IPS-20b (cell line): Measurements from ENCODE around the gene FKBP6.
"Not testable (repeated sequence)": the region's sequence is repeated elsewhere in the genome, so short reads cannot be mapped to it uniquely, and the experiment has no call there.

Experiments used
- H3K27ac ChIP-seq: one replicate; pipeline ENCODE4 v1.5.1; 2013; ENCODE audit warnings: low read length
- H3K27me3 ChIP-seq: 2 replicates; pipeline ENCODE4 v1.6.1; 2013; ENCODE audit warnings: mild to moderate bottlenecking, low read length, inconsistent platforms; ENCODE audit not compliant: insufficient read depth
- H3K36me3 ChIP-seq: 2 replicates; pipeline ENCODE4 v1.6.1; 2013; ENCODE audit warnings: low read depth, mild to moderate bottlenecking, inconsistent platforms, low read length, moderate library complexity; ENCODE audit not compliant: insufficient read depth
- H3K4me1 ChIP-seq: 2 replicates; pipeline ENCODE4 v1.6.1; 2013; ENCODE audit warnings: mild to moderate bottlenecking, control low read depth, inconsistent platforms, low read length, moderate library complexity; ENCODE audit not compliant: insufficient read depth
- H3K4me3 ChIP-seq: 2 replicates; pipeline ENCODE4 v1.5.1; 2013; ENCODE audit warnings: mild to moderate bottlenecking, low read length, inconsistent platforms
- H3K9ac ChIP-seq: 2 replicates; pipeline ENCODE4 v1.6.1; 2013; ENCODE audit warnings: low read depth, mild to moderate bottlenecking, inconsistent platforms, low read length, moderate library complexity
- H3K9me3 ChIP-seq: 2 replicates; pipeline ENCODE4 v1.6.1; 2013; ENCODE audit warnings: mild to moderate bottlenecking, low read depth, low read length, inconsistent platforms; ENCODE audit not compliant: insufficient read depth

FKBP6 gene

DNA sequence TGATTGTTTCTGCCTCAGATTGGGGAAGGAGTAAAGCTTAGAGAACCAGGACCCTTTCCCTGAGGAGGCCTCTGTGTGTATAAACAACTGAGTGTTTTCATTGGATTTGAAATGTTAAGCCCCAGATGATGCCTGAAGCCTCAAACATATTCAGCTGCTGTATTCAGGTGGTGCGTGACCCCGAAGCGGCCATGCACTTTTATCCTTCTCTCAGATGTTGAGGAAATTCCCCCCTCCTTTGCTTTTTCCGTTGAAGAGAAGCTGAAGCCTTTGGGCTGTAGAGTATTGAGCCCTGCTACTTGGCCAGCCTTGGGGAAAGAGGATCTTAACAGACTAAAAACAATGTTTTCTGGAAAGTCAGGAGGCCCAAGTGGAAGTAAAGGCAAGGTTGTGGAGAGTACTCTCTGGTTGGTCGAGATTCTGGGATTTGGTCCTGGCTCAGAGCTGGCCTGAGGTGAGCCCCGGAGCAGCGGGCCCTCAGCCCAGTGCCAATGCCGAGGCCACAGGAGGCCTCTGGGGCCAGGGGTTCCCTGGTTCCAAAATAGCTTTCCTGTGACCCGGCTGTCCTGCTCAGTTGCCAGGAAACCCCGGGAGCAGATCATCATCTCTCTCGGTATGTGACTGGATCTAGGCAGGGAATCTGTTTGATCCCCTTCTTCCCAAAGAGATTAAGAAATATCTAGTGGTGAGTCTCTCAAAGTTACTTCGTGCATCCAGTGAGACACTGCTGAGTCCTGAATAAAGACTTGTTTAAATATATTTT, 22.5 kb downstream of the FKBP6 start:
- Histone ChIP-seq H3K9me3 (no peaks in the 10 kb centered on the region), H3K4me3 (no peak overlapping the region), H3K27ac (no peak overlapping the region), H3K36me3 (no peaks in the 10 kb centered on the region), H3K9ac (no peak overlapping the region), H3K4me1 (peaks cover 10% of the 10 kb centered on the region), H3K27me3 (no peaks in the 10 kb centered on the region)

GRCh38 chr7:73351447-73352167, 23.6 kb downstream of the FKBP6 start:
- peaks cover 7% of the 10 kb centered on the region for H3K4me1 ChIP-seq
- H3K36me3 ChIP-seq: no peaks in the 10 kb centered on the region
- H3K9ac ChIP-seq: no peak overlapping the region
- no peak overlapping the region for H3K4me3 ChIP-seq
- no peaks in the 10 kb centered on the region for H3K9me3 ChIP-seq
- no peaks in the 10 kb centered on the region for H3K27me3 ChIP-seq
- H3K27ac ChIP-seq: no peak overlapping the region

GRCh38 chr7:73352784-73353183, 24.8 kb downstream of the FKBP6 start:
- peaks cover 7% of the 10 kb centered on the region for H3K4me1 ChIP-seq

DNA sequence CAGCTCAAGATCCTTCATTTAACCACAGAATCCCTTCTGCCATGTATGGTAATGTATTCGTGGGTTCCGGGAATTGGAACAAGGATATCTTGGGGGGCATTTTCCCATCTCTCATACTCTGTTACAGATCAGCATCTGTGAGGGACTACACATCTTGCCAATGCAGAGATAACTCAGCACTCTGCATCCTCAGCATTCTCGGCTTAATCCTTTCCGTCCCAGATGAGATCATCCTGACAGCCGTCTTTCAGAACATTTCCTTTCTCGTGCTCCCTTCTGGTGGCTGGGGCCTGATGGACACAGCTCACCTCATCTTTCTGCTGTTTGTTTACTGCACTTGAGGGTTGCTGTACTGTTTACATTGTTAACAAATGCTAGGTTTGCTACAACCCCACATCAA, 25.3 kb downstream of the FKBP6 start:
- Histone ChIP-seq H3K9ac (no peak overlapping the region), H3K36me3 (no peaks in the 10 kb centered on the region), H3K4me1 (peaks cover 7% of the 10 kb centered on the region), H3K4me3 (no peak overlapping the region), H3K27me3 (no peaks in the 10 kb centered on the region), H3K27ac (no peak overlapping the region), H3K9me3 (no peaks in the 10 kb centered on the region)

More at GRCh38 chr7:73352784-73353183, 24.8 kb downstream of the FKBP6 start:
- H3K4me3 ChIP-seq: no peak overlapping the region
- no peak overlapping the region for H3K27ac ChIP-seq
- H3K9ac ChIP-seq: no peak overlapping the region
- no peaks in the 10 kb centered on the region for H3K9me3 ChIP-seq
- H3K36me3 ChIP-seq: no peaks in the 10 kb centered on the region
- no peaks in the 10 kb centered on the region for H3K27me3 ChIP-seq

DNA sequence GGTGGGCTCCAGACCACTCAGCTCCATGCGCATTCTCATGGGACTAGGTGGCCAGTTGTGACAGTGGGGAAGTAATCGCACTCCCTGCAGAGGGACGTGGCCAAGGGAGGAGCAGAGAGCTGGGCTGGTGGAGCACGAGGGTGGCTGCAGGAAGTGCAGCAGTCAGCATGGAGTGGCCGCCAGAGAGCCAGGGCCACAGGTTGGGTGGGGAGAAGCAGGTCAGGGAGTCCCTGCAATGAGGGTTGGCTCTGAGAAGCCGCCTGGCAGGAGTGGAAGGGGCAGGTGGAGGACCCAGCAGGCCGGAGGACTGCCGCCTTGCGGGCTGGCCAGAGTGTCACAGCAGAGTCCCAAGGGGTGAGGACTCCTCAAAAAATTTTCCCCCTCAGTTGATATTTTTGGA, 26.2 kb downstream of the FKBP6 start:
- Histone ChIP-seq H3K9me3 (no peaks in the 10 kb centered on the region), H3K27ac (no peak overlapping the region), H3K36me3 (no peaks in the 10 kb centered on the region), H3K27me3 (no peaks in the 10 kb centered on the region), H3K9ac (no peak overlapping the region), H3K4me1 (peaks cover 7% of the 10 kb centered on the region), H3K4me3 (no peak overlapping the region)

- H3K4me1 ChIP-seq: peaks cover 7% of the 10 kb centered on the region
- H3K9ac ChIP-seq: 0 out of 2 replicates have a peak overlapping the region, but pooled peaks have one; percentile 18
- H3K36me3 ChIP-seq: no peaks in the 10 kb centered on the region
- H3K4me3 ChIP-seq: no peak overlapping the region
- no peak overlapping the region for H3K27ac ChIP-seq
- H3K27me3 ChIP-seq: no peaks in the 10 kb centered on the region
- no peaks in the 10 kb centered on the region for H3K9me3 ChIP-seq
These were observed 26.9 kb downstream of the FKBP6 start for GRCh38 chr7:73354821-73355220.

DNA sequence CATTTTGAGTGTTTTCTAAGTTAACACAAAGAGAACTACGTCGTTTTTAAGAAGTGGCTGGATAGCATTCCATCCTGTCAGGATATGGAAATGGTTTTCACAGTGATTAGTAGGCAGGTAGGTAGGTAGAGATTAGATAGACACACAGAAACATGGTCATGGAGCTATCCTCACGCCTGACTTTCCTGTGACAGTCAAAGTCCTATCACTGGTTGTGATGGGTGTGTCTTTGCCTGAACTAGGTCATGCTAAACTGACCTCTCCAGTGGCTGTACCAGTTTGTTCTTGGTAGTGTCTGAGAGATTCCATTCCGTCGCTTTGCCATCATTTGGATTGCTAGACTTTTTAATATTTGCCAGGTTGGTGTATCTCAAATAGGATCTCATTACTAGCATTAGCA, 28.2 kb downstream of the FKBP6 start:
- no peak overlapping the region for H3K27ac ChIP-seq
- H3K27me3 ChIP-seq: no peaks in the 10 kb centered on the region
- H3K4me3 ChIP-seq: no peak overlapping the region
- H3K36me3 ChIP-seq: no peaks in the 10 kb centered on the region
- H3K9me3 ChIP-seq: no peaks in the 10 kb centered on the region
- H3K4me1 ChIP-seq: peaks cover 7% of the 10 kb centered on the region
- no peak overlapping the region for H3K9ac ChIP-seq

GRCh38 chr7:73358590-73359275, 30.8 kb downstream of the FKBP6 start:
- Histone ChIP-seq H3K27me3 (no peaks in the 10 kb centered on the region), H3K9ac (no peak overlapping the region), H3K4me1 (no peaks in the 10 kb centered on the region; the same call in 1 of the 2 replicates), H3K4me3 (no peak overlapping the region), H3K27ac (no peak overlapping the region), H3K9me3 (no peaks in the 10 kb centered on the region), H3K36me3 (no peaks in the 10 kb centered on the region)

DNA sequence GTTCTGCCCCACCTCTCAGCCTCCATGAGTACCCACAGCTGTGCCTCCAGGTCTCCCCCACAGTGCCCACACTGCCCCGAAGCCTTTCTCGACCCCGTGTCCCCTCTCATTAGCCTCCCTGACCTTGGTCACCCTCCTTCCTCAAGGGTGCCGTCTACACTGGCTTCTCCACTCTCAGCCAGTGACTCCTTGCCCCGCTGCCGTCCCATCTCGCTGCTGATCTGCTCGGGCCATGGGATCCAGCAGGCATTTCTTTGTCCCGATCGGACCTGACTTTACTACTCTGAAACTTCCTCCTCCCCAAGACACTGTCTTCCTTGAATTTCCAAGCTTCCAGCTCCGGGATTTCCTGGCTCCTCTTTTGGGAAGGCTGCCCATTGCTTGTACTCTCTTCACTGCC, 31.3 kb downstream of the FKBP6 start:
- Histone ChIP-seq H3K27ac (no peak overlapping the region), H3K36me3 (no peaks in the 10 kb centered on the region), H3K9ac (no peak overlapping the region), H3K9me3 (no peaks in the 10 kb centered on the region), H3K27me3 (no peaks in the 10 kb centered on the region), H3K4me1 (no peaks in the 10 kb centered on the region; the same call in 1 of the 2 replicates), H3K4me3 (no peak overlapping the region)

GRCh38 chr7:73359746-73360375, 31.9 kb downstream of the FKBP6 start:
- no peak overlapping the region for H3K9ac ChIP-seq

DNA sequence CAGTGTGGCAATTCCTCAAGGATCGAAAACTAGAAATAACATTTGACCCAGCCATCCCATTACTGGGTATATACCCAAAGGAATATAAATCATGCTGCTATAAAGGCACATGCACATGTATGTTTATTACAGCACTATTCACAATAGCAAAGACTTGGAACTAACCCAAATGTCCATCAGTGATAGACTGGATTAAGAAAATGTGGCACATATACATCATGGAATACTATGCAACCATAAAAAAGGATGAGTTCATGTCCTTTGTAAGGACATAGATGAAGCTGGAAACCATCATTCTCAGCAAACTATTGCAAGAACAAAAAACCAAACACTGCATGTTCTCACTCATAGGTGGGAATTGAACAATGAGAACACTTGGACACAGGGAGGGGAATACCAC, 32.6 kb downstream of the FKBP6 start:
- not testable (repeated sequence) for H3K36me3 ChIP-seq, H3K27me3 ChIP-seq, H3K27ac ChIP-seq

More at GRCh38 chr7:73359746-73360375, 31.9 kb downstream of the FKBP6 start:
- H3K9me3 ChIP-seq: no peaks in the 10 kb centered on the region
- no peak overlapping the region for H3K27ac ChIP-seq
- no peak overlapping the region for H3K4me3 ChIP-seq
- no peaks in the 10 kb centered on the region for H3K36me3 ChIP-seq
- no peaks in the 10 kb centered on the region; the same call in 1 of the 2 replicates for H3K4me1 ChIP-seq
- no peaks in the 10 kb centered on the region for H3K27me3 ChIP-seq

More for the DNA sequence above, 32.6 kb downstream of the FKBP6 start:
- H3K4me3 ChIP-seq, H3K9me3 ChIP-seq, H3K4me1 ChIP-seq, H3K9ac ChIP-seq: not testable (repeated sequence)
